A549 (cell line): Measurements from ENCODE around the gene POLR2E. TPM values are rescaled to one million over a fixed set of nuclear protein-coding genes. Genes with fewer than 3 reads are reported as not detected.

Experiments
- ATAC-seq, 2 experiments: fragments of 200-7000 bp in 1 of 2; fragments of >200 bp in 1 of 2; cut with Nextera tagmentation in 1 of 2; cut with Tn5 transposase in 1 of 2; 3 replicates each; pipeline versions ENCODE4 v1.8.0 to v1.9.1; 2018 to 2020; ENCODE audit warnings: mild to moderate bottlenecking in 1 of 2, moderate library complexity in 1 of 2
- CTCF ChIA-PET: fragments of 300-600 bp; sonication (Branson Sonifier 250); formaldehyde crosslinking; extraction: SDS; loops from one replicate; lab custom pipeline; 2021; ENCODE audit warnings: antibody characterized with exemption, inconsistent platforms; lab: Yijun Ruan, JAX
- POLR2A ChIA-PET: fragments of 350-600 bp; formaldehyde crosslinking; extraction: SDS; loops from one replicate; lab custom pipeline; 2021; ENCODE audit warnings: antibody characterized with exemption, inconsistent platforms; lab: Yijun Ruan, JAX
- DNase-seq, 2 experiments: peaks; one replicate each; pipeline versions ENCODE4 v3.0.0 to v3.0.0-alpha.2; 2011 to 2016; ENCODE audit warnings: low read depth in 1 of 2, low spot score in 1 of 2
- FAIRE-seq: peaks from 2 replicates; lab custom pipeline; 2011; peaks lifted over from hg19 to GRCh38; lab: Jason Lieb, UNC
- H3K27ac ChIP-seq, 2 experiments: fragments of >200 bp; sonication (Bioruptor Twin); formaldehyde crosslinking; 3 replicates each; pipeline ENCODE4 v1.5.1; 2016 to 2017
- H3K4me1 ChIP-seq: fragments of >200 bp; sonication (Bioruptor Twin); formaldehyde crosslinking; 3 replicates; pipeline ENCODE4 v1.6.1; 2016
- H3K4me2 ChIP-seq: fragments of >200 bp; sonication (Bioruptor Twin); formaldehyde crosslinking; 3 replicates; pipeline ENCODE4 v1.6.1; 2016
- H3K4me3 ChIP-seq: fragments of >200 bp; sonication (Bioruptor Twin); formaldehyde crosslinking; 3 replicates; pipeline ENCODE4 v1.5.1; 2016
- H3K9me3 ChIP-seq: fragments of >200 bp; sonication (Bioruptor Twin); formaldehyde crosslinking; 3 replicates; pipeline ENCODE4 v1.6.1; 2016
- EHF ChIP-seq: fragments of 250-450 bp; sonication (Bioruptor Pico); IDR thresholded peaks from 2 replicates; pipeline ENCODE4 v1.5.0; 2020; ENCODE audit warnings: mild to moderate bottlenecking
- FOSL2 ChIP-seq, 2 experiments: fragments of 450-650 bp in 1 of 2; fragments of >200 bp in 1 of 2; sonication (Bioruptor Twin) in 1 of 2; formaldehyde crosslinking; IDR thresholded peaks; 2 replicates each; pipeline versions ENCODE4 v1.5.0 to v1.6.1; 2016 to 2020; ENCODE audit warnings: mild to moderate bottlenecking in 1 of 2, moderate library complexity in 1 of 2
- FOXS1 ChIP-seq: fragments of 250-450 bp; sonication (Bioruptor Pico); IDR thresholded peaks from 2 replicates; pipeline ENCODE4 v1.5.0; 2020; ENCODE audit warnings: mild to moderate bottlenecking, moderate library complexity
- HOXA7 ChIP-seq: fragments of 250-450 bp; sonication (Bioruptor Pico); IDR thresholded peaks from 2 replicates; pipeline ENCODE4 v1.5.0; 2020; ENCODE audit warnings: mild to moderate bottlenecking, moderate library complexity
- KDM5A ChIP-seq: fragments of 200-600 bp; sonication (generic); IDR thresholded peaks from 2 replicates; pipeline ENCODE4 v1.6.1; 2016; ENCODE audit warnings: antibody characterized with exemption, mild to moderate bottlenecking
- NR3C1 ChIP-seq: fragments of >200 bp; sonication (Bioruptor Twin); formaldehyde crosslinking; IDR thresholded peaks from 3 replicates; pipeline ENCODE4 v1.6.1; 2017
- POLR2A ChIP-seq: IDR thresholded peaks from 2 replicates; pipeline ENCODE4 v1.6.1; 2012; ENCODE audit warnings: mild to moderate bottlenecking, low read length
- SMC3 ChIP-seq: fragments of >200 bp; sonication (Bioruptor Twin); formaldehyde crosslinking; IDR thresholded peaks from 3 replicates; pipeline ENCODE4 v1.6.1; 2018; ENCODE audit warnings: inconsistent platforms
- WGBS: methylation state at CpG from one replicate; pipeline ENCODE4 v1.1.6; 2017; ENCODE audit errors: missing lambda C conversion rate; 5-methylcytosine and 5-hydroxymethylcytosine counted together
- polyA plus RNA-seq, 4 experiments: library from polyadenylated mRNA; depleted of rRNA in 3 of 4; stranded (reverse); fragments of >200 nt; fragmentation: RNase III in 1 of 4; extraction: RNeasy Plus Mini Kit Qiagen cat#74134 plus additional on column Dnase treatment in 1 of 4; gene quantifications; 2 replicates in 3 of 4; 3 replicates in 1 of 4; pipeline ENCODE4 v1.2.3, GENCODE V29; 2011 to 2017
- TF ChIP-seq, protein P1 (sequence below): IDR thresholded peaks from 2 replicates; pipeline ENCODE4 v1.6.1; 2012
- TF ChIP-seq, protein P2 (sequence below): fragments of 200-600 bp; sonication (generic); IDR thresholded peaks from 2 replicates; pipeline ENCODE4 v1.6.1; 2016; ENCODE audit warnings: antibody characterized with exemption, mild to moderate bottlenecking, moderate library complexity
- TF ChIP-seq, protein P3 (sequence below): fragments of >200 bp; sonication (Bioruptor Twin); formaldehyde crosslinking; IDR thresholded peaks from 3 replicates; pipeline ENCODE4 v1.5.1; 2016
- TF ChIP-seq, protein P4 (sequence below): fragments of 450-650 bp; IDR thresholded peaks from 2 replicates; pipeline ENCODE4 v1.6.1; 2014; ENCODE audit warnings: antibody characterized with exemption

The POLR2E gene
- polyA plus RNA-seq, 2 of the 4 experiments (the other 2 are of a cell fraction) = 99.6 to 172 TPM

DNA sequence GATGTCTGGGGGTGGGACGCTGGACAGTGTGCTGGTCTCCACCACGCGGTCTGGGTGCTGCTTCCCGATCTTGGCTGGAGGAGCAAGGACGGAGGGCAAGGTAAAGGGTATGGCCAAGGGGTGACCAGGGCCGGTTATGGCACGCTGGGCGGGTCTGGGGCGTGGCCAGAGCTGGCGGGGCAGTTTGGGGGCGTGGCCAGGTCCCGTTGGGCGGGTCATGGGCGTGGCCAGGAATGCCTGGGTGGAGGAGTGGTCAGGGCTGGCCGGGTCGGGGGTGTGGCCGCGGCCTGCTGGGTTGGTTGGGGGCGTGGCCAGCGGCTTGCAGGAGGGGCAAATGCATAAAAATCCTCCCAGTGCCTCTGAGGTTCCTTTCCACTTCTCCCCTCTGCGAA is 27.8 kb upstream of the POLR2E start:
- DNase-seq (peak in 1 of 2 experiments; percentile 84), ATAC-seq (peak; percentile 38 to 82; a peak in 4 of 6 replicates), FAIRE-seq (no peak)
- no peak overlapping the region for H3K4me3 ChIP-seq
- TF ChIP-seq, protein P1, sequence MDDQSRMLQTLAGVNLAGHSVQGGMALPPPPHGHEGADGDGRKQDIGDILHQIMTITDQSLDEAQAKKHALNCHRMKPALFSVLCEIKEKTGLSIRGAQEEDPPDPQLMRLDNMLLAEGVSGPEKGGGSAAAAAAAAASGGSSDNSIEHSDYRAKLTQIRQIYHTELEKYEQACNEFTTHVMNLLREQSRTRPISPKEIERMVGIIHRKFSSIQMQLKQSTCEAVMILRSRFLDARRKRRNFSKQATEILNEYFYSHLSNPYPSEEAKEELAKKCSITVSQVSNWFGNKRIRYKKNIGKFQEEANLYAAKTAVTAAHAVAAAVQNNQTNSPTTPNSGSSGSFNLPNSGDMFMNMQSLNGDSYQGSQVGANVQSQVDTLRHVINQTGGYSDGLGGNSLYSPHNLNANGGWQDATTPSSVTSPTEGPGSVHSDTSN = peak; percentile 84; the same call in 1 of the 2 replicates
- TF ChIP-seq HOXA7 (CRISPR knock-in tag) = no peak
- ChIA-PET POLR2A (interaction anchor here (0.7 to 1.0 kb wide), 2 partner anchors 33 to 44 kb away, joined by 3 read pairs; no protein-coding TSS in a partner anchor), CTCF (interaction anchor here (0.7 to 4.5 kb wide), 4 partner anchors 8 to 70 kb away, joined by 3 to 29 read pairs (median 8); no protein-coding TSS in a partner anchor)
- H3K4me1 ChIP-seq = peaks cover 9% of the 10 kb centered on the region; the same call in 2 of the 3 replicates
- no peaks in the 10 kb centered on the region for H3K9me3 ChIP-seq
- no peak overlapping the region for H3K4me2 ChIP-seq
- H3K27ac ChIP-seq = no peak overlapping the region
- 2% methylated on average over 9 of the region's 21 CpGs for WGBS

DNA sequence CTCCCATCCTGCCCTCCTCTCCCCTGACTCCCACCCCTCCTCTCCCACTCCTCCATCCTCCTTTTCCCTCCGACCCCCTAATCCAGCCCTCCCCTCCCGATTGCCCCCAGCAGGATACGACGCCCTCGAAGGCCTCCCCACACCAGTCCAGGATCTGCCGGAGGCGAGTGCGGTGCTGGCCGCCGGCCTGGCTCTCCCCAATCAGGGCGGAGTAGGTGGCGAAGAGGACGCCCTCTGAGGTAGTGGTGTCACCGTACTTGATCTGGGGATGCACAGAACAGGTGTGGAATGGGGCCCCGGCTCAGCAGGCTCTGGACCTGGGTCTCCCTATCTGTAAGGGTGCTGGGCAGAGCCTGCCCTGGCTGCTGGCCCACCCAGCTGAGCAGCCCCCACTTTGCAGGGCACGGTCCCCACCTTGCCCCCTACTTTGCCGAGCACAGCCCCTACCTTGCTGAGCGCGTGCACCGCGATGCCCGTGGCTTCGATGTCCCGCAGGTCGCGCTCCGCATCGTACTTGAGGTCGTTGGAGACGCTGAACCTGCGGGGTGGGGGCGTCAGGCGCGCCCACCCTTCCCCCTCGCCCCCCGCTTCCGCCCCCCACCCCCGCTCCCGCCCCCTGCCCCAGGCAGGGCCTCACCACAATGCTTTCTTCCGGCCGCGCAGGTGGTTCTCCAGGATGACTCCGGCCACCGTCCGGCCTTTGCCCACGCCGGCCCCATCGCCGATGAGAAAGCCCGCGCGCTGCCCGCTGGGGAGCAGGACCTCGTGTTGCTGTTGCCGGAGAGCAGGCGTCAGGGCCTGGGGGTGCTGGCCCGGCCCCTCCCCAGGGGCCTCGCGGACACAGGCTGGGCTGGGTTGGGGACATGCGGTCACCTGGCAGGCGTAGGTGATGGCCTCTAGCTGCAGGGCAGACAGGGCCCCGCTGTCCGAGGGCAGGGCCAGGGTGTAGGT is 27.1 kb upstream of the POLR2E start:
- WGBS = 94% methylated on average over 27 of the region's 63 CpGs

More for the DNA sequence above, 27.1 kb upstream of the POLR2E start:
- ChIA-PET CTCF (interaction anchor here (0.7 to 4.5 kb wide), 4 partner anchors 9 to 71 kb away, joined by 3 to 29 read pairs (median 8); no protein-coding TSS in a partner anchor), POLR2A (interaction anchor here (0.7 to 1.0 kb wide), 2 partner anchors 33 to 44 kb away, joined by 3 read pairs; no protein-coding TSS in a partner anchor)
- Histone ChIP-seq H3K9me3 (no peaks in the 10 kb centered on the region), H3K4me1 (peaks cover 9% of the 10 kb centered on the region; the same call in 2 of the 3 replicates), H3K27ac (no peak overlapping the region), H3K4me3 (no peak overlapping the region), H3K4me2 (no peak overlapping the region)
- ATAC-seq (no peak), FAIRE-seq (no peak), DNase-seq (no peak)
- no peak for TF ChIP-seq KDM5A
- no peak for TF ChIP-seq FOSL2 (IDR thresholded peaks at IDR 0.05)
- no peak for TF ChIP-seq FOSL2 (CRISPR knock-in tag; IDR thresholded peaks at IDR 0.05)
- TF ChIP-seq SMC3 = no peak
- no peak for TF ChIP-seq NR3C1
- TF ChIP-seq, protein P2, sequence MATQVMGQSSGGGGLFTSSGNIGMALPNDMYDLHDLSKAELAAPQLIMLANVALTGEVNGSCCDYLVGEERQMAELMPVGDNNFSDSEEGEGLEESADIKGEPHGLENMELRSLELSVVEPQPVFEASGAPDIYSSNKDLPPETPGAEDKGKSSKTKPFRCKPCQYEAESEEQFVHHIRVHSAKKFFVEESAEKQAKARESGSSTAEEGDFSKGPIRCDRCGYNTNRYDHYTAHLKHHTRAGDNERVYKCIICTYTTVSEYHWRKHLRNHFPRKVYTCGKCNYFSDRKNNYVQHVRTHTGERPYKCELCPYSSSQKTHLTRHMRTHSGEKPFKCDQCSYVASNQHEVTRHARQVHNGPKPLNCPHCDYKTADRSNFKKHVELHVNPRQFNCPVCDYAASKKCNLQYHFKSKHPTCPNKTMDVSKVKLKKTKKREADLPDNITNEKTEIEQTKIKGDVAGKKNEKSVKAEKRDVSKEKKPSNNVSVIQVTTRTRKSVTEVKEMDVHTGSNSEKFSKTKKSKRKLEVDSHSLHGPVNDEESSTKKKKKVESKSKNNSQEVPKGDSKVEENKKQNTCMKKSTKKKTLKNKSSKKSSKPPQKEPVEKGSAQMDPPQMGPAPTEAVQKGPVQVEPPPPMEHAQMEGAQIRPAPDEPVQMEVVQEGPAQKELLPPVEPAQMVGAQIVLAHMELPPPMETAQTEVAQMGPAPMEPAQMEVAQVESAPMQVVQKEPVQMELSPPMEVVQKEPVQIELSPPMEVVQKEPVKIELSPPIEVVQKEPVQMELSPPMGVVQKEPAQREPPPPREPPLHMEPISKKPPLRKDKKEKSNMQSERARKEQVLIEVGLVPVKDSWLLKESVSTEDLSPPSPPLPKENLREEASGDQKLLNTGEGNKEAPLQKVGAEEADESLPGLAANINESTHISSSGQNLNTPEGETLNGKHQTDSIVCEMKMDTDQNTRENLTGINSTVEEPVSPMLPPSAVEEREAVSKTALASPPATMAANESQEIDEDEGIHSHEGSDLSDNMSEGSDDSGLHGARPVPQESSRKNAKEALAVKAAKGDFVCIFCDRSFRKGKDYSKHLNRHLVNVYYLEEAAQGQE = no peak
- TF ChIP-seq, protein P3, sequence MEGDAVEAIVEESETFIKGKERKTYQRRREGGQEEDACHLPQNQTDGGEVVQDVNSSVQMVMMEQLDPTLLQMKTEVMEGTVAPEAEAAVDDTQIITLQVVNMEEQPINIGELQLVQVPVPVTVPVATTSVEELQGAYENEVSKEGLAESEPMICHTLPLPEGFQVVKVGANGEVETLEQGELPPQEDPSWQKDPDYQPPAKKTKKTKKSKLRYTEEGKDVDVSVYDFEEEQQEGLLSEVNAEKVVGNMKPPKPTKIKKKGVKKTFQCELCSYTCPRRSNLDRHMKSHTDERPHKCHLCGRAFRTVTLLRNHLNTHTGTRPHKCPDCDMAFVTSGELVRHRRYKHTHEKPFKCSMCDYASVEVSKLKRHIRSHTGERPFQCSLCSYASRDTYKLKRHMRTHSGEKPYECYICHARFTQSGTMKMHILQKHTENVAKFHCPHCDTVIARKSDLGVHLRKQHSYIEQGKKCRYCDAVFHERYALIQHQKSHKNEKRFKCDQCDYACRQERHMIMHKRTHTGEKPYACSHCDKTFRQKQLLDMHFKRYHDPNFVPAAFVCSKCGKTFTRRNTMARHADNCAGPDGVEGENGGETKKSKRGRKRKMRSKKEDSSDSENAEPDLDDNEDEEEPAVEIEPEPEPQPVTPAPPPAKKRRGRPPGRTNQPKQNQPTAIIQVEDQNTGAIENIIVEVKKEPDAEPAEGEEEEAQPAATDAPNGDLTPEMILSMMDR = no peak
- no peak for TF ChIP-seq POLR2A
- TF ChIP-seq, protein P4, sequence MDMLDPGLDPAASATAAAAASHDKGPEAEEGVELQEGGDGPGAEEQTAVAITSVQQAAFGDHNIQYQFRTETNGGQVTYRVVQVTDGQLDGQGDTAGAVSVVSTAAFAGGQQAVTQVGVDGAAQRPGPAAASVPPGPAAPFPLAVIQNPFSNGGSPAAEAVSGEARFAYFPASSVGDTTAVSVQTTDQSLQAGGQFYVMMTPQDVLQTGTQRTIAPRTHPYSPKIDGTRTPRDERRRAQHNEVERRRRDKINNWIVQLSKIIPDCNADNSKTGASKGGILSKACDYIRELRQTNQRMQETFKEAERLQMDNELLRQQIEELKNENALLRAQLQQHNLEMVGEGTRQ = no peak
- no peak for TF ChIP-seq EHF
- no peak for TF ChIP-seq FOXS1
